AG04450 (cell line): ENCODE data around the gene ZNF569. TPM values are rescaled to one million over a fixed set of nuclear protein-coding genes. Genes with fewer than 3 reads are reported as not detected.

Experiments used
- CTCF ChIA-PET: fragments of 300-600, 350-600 bp; formaldehyde crosslinking; extraction: SDS; loops from one replicate; lab custom pipeline; 2022; ENCODE audit warnings: antibody characterized with exemption, inconsistent platforms; lab: Charles Lee
- POLR2A ChIA-PET: fragments of 350-600 bp; formaldehyde crosslinking; extraction: SDS; loops from one replicate; lab custom pipeline; 2021; ENCODE audit warnings: antibody characterized with exemption, inconsistent platforms; lab: Yijun Ruan, JAX
- DNase-seq: peaks from one replicate; pipeline ENCODE4 v3.0.0-alpha.2; 2011; ENCODE audit warnings: low read depth, low spot score
- H3K27ac ChIP-seq: one replicate; pipeline ENCODE4 v1.5.1; 2012; ENCODE audit warnings: low read depth, low read length, control low read depth
- H3K27me3 ChIP-seq: one replicate; pipeline ENCODE4 v1.6.0; 2012; ENCODE audit warnings: low read length; ENCODE audit not compliant: control insufficient read depth, insufficient read depth
- H3K4me3 ChIP-seq: 2 replicates; pipeline ENCODE4 v1.5.1; 2011; ENCODE audit warnings: mild to moderate bottlenecking, low read depth, low read length, control low read depth
- H3K9me3 ChIP-seq: 2 replicates; pipeline ENCODE4 v1.5.1; 2012; ENCODE audit warnings: low read length; ENCODE audit not compliant: control insufficient read depth, insufficient read depth
- polyA plus RNA-seq: library from polyadenylated mRNA; depleted of rRNA; stranded (reverse); fragments of >200 nt; gene quantifications from 2 replicates; pipeline ENCODE4 v1.2.3, GENCODE V29; 2011
- TF ChIP-seq, protein P1 (sequence below): IDR thresholded peaks from 2 replicates; pipeline ENCODE4 v1.5.1; 2011; ENCODE audit warnings: low read depth, low read length, control low read depth, inconsistent platforms

Gene ZNF569
- polyA plus RNA-seq, 1 experiment, result 4.0 TPM

DNA sequence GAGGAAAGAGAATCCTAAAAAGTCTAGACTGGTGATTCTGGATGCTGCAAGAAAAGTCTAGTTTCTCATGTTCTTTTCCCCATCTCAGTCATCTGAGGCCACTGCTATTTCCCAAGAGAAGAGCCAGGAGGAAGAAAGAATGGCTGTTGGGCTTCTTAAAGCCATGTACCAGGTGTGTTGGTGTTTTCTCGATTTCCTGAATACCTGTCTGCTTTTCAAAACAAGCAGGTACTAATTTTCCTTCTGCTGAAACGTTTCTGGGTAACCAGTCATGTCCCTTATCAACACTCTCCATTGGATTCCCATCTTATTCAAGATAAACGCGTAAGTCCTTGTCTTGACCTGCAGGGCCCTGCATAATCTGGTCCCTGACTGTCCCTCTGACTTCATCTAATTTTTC is 3.0 kb upstream of the ZNF569 start:
- peaks cover 47% of the 10 kb centered on the region for H3K9me3 ChIP-seq
- H3K27me3 ChIP-seq, result no peaks in the 10 kb centered on the region
- DNase-seq, result no peak
- H3K27ac ChIP-seq, result no peak overlapping the region
- ChIA-PET CTCF (no interaction called here), POLR2A (no interaction called here)
- TF ChIP-seq, protein P1, sequence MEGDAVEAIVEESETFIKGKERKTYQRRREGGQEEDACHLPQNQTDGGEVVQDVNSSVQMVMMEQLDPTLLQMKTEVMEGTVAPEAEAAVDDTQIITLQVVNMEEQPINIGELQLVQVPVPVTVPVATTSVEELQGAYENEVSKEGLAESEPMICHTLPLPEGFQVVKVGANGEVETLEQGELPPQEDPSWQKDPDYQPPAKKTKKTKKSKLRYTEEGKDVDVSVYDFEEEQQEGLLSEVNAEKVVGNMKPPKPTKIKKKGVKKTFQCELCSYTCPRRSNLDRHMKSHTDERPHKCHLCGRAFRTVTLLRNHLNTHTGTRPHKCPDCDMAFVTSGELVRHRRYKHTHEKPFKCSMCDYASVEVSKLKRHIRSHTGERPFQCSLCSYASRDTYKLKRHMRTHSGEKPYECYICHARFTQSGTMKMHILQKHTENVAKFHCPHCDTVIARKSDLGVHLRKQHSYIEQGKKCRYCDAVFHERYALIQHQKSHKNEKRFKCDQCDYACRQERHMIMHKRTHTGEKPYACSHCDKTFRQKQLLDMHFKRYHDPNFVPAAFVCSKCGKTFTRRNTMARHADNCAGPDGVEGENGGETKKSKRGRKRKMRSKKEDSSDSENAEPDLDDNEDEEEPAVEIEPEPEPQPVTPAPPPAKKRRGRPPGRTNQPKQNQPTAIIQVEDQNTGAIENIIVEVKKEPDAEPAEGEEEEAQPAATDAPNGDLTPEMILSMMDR, result no peak
- peak overlapping the region; percentile 100 for H3K4me3 ChIP-seq

DNA sequence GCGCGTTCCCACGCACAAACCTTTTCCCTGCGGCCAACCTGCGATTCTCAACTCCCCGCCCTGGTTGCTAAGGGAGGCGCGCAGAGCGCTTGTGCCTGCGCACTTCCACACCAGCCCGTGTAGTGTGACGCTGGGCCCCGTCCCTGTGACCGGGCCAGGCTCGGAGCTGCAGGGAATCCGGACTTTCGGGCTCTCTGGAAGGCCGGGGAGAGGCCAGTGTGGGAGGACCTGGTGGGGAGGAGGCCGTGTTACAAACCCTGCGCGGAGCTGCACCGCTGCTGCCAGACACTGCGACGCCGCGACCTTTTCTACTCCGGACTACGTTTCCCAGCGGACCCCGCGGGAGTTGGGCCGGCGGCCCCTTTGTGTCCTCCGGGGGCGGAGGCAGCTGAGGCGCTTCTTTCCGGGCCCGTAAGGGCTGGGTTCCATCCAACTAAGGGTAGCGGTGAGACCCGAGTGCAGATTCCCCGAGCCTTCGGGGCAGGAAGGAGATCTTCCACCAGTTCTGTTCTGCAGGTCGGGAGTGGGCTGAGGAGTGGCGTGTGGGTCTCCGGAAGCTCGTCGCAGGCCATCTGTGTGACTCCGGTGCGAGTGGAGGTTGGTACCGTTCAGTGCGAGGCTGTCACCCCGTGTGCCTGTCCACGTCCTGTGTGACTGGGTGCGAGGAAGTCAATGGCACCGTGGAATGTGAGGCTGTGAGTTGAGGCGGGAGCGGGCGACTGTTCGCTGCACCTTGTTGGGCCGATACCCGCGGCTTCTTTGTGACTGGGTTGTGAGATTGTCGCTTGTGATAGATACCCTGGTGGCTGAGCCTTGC is 1.9 kb upstream of the ZNF569 start, which contains the start of gene ZNF570:
Gene ZNF570, plus strand, starts transcription at position 396 of the 817 bp plus-strand sequence. CDS start 999 bp downstream, outside the sequence.
- CTCF ChIA-PET, result no interaction called here
- TF ChIP-seq, protein P1, result no peak
- peak within 1 kb of the TSS; percentile 61 for H3K27ac ChIP-seq
- POLR2A ChIA-PET, result interaction anchor here (0.8 kb wide), 1 partner anchor 125 kb away, joined by 5 read pairs; the partner anchor contains the start of genes ZNF540 and ZNF571
- H3K27me3 ChIP-seq, result no peaks in the 10 kb centered on the region
- peak; percentile 62 for DNase-seq
- peaks cover 41% of the 10 kb centered on the region for H3K9me3 ChIP-seq
- H3K4me3 ChIP-seq, result peak within 1 kb of the TSS; percentile 100

DNA sequence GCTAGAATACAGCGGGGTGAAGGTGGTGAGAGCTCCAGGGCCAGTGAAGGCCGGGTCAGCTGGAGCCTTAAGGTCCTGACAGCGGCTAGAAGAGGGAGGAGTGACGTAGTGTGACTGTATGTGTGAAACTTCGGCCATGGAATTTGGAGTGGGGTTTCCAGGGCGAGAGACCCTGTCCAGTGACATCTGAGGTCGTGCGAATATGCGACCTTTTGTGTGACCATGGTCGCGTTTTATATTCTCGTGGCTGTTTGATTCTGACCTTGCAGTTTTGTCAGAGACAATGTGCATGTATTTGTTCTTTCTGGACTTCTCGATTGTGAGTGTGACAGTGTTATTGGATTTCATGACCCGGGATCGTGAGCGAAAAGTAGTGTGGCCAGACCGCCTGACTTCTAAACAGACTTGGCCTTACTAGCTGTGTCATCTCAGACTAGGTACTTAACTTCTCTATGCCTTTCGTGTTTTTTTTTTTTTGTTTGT is 405 bp upstream of the ZNF569 start:
- TF ChIP-seq, protein P1, result no peak
- CTCF ChIA-PET, result no interaction called here
- H3K27ac ChIP-seq, result no peak overlapping the region
- peaks cover 41% of the 10 kb centered on the region for H3K9me3 ChIP-seq
- peak overlapping the region; percentile 87 for H3K4me3 ChIP-seq
- DNase-seq, result no peak
- POLR2A ChIA-PET, result interaction anchor here (1.0 to 1.3 kb wide), 3 partner anchors 97 to 250 kb away, joined by 3 to 12 read pairs (median 8); partner anchors contain the start of genes ZNF383 and ZNF527
- H3K27me3 ChIP-seq, result no peaks in the 10 kb centered on the region

DNA sequence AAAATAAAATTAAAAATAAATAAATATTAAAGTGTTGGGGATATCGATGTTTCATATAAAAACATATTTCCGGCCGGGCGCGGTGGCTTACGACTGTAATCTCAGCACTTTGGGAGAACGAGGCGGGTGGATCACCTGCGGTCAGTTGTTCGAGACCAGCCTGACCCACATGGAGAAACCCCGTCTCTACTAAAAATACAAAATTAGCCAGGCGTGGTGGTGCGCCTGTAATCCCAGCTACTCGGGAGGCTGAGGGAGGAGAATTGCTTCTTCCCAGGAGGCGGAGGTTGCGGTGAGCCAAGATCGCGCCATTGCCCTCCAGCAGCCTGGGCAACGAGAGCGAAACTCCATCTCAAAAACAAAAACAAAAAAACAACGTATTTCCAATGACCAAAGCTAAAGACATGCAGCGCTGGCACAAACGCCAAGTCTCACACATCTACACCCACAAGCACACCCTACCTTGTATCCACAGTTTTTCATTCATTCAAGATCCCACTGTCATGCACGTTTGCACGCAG is 907 bp downstream of the ZNF569 start:
- TF ChIP-seq, protein P1, result no peak
- Histone ChIP-seq H3K4me3 (peak overlapping the region; percentile 87), H3K27ac (peak overlapping the region; percentile 63), H3K9me3 (peaks cover 32% of the 10 kb centered on the region), H3K27me3 (no peaks in the 10 kb centered on the region)
- DNase-seq, result no peak
- ChIA-PET POLR2A (no interaction called here), CTCF (interaction anchor here (0.6 kb wide), 1 partner anchor 9 kb away, joined by 3 read pairs; no protein-coding TSS in a partner anchor)
